Gastroesophageal sphincter (tissue), 4 donors: Measurements from ENCODE around the gene PRR5L. TPM values are rescaled to one million over a fixed set of nuclear protein-coding genes. Genes with fewer than 3 reads are reported as not detected.

Experiments used
- ATAC-seq: fragments of 150-250 bp; one replicate; pipeline ENCODE4 v1.9.1; 2016; ENCODE audit warnings: mild to moderate bottlenecking, moderate library complexity
- H3K27ac ChIP-seq, 4 donors: fragments of 200-600 bp; sonication (generic) in 3 of 4; 1 replicate in 3 of 4; 2 replicates in 1 of 4; pipeline ENCODE4 v1.5.1; 2016 to 2019
- H3K27me3 ChIP-seq: fragments of 200-600 bp; sonication (generic); one replicate; pipeline ENCODE4 v1.5.1; 2019
- H3K36me3 ChIP-seq, 2 donors: fragments of 200-600 bp; sonication (generic); one replicate each; pipeline ENCODE4 v1.5.1; 2019; ENCODE audit warnings: control low read depth in 1 of 2
- H3K4me1 ChIP-seq, 3 donors: fragments of 200-600 bp; sonication (generic); 1 replicate in 2 of 3; 2 replicates in 1 of 3; pipeline ENCODE4 v1.5.1; 2016 to 2019; ENCODE audit warnings: control low read depth in 2 of 3
- H3K4me3 ChIP-seq, 2 donors: fragments of 200-600 bp; sonication (generic); one replicate each; pipeline ENCODE4 v1.5.1; 2019; ENCODE audit warnings: mild to moderate bottlenecking in 1 of 2, moderate library complexity in 1 of 2
- H3K9me3 ChIP-seq, 3 donors: fragments of 200-600 bp; sonication (generic); one replicate each; pipeline ENCODE4 v1.5.1; 2017 to 2019; ENCODE audit warnings: control low read depth in 2 of 3
- CTCF ChIP-seq, 4 experiments: fragments of 200-600 bp in 2 of 4; fragments of 450-650 bp in 2 of 4; sonication (generic) in 1 of 4; IDR thresholded peaks; one replicate each; pipeline ENCODE4 v1.5.1; 2017 to 2019; ENCODE audit warnings: antibody characterized with exemption in 4 of 4, mild to moderate bottlenecking in 2 of 4, moderate library complexity in 2 of 4
- EP300 ChIP-seq: sonication (generic); formaldehyde crosslinking; IDR thresholded peaks from one replicate; pipeline ENCODE4 v1.6.1; 2017; ENCODE audit warnings: antibody characterized with exemption, mild to moderate bottlenecking
- POLR2A ChIP-seq, 2 donors: fragments of 450-650 bp; IDR thresholded peaks; one replicate each; pipeline ENCODE4 v1.6.1; 2017; ENCODE audit warnings: antibody characterized with exemption in 2 of 2, mild to moderate bottlenecking in 2 of 2, moderate library complexity in 1 of 2
- POLR2AphosphoS5 ChIP-seq: sonication (generic); formaldehyde crosslinking; IDR thresholded peaks from one replicate; pipeline ENCODE4 v1.6.1; 2017; ENCODE audit warnings: antibody characterized with exemption
- WGBS, 2 donors: methylation state at CpG; one replicate each; pipeline ENCODE4 v1.1.5; 2018; ENCODE audit warnings: low coverage in 1 of 2; 5-methylcytosine and 5-hydroxymethylcytosine counted together
- total RNA-seq, 4 donors: library from RNA; depleted of rRNA; stranded (reverse); fragments of >200 nt; gene quantifications; one replicate each; pipeline ENCODE4 v1.1.0, GENCODE V29; 2016

Gene PRR5L
- total RNA-seq, 4 donors from 2014 or later: 2.8 to 9.7 (median 7.5) TPM

DNA sequence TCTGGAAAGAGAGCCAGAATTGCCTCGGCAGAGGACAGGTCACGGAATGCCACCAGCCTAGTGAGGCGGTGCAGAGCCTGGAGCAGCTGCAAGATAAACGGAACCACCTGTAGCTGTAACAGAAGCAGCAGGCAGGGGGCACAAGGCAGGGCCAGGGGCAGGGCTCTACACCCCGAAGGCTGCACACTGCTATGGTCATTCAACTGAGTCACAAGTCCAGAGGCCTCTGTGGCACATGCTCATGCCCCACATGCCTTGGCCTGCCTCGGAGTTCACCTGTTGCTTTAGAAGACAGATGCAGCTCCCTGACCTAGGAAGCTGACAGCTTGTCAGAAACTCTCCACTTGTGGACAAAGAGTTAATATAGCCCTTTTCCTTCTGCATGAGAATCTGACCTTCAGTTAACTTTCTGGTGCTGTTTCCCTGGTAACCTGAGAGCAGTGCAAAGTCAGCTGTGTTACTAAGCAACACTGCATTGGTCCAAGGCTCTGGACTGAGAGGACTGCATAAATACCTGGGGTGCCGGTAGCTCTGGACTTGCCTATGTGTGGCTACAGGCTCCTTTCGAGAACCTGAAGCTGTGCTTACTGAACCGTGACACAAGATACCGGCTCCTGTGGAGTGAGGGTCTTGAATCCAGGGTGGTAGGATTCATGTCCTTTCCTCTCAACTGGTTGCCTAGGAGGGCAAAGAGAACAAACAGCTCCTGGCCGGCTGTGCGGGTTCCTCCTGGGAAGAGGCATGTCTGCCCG, 17.4 kb upstream of the PRR5L start:
- Histone ChIP-seq H3K27ac (no peak overlapping the region), H3K36me3 (peaks cover 0 to 68% of the 10 kb centered on the region in 2 donors), H3K27me3 (no peaks in the 10 kb centered on the region), H3K4me3 (no peak overlapping the region), H3K4me1 (no peaks in the 10 kb centered on the region), H3K9me3 (peaks cover 0 to 6% (median 0%) of the 10 kb centered on the region in 3 donors)
- 76 to 80% methylated on average over 3 to 5 of the region's 13 CpGs for WGBS, 2 donors
- ATAC-seq: no peak
- no peak for TF ChIP-seq POLR2AphosphoS5
- TF ChIP-seq CTCF (IDR thresholded peaks at IDR 0.05): no peak
- no peak for TF ChIP-seq POLR2A (IDR thresholded peaks at IDR 0.05)
- no peak for TF ChIP-seq EP300

GRCh38 chr11:36280531-36280930, 15.6 kb upstream of the PRR5L start:
- Histone ChIP-seq H3K36me3 (peaks cover 0 to 50% of the 10 kb centered on the region in 2 donors), H3K9me3 (peaks cover 0 to 6% (median 0%) of the 10 kb centered on the region in 3 donors), H3K27me3 (no peaks in the 10 kb centered on the region), H3K27ac (no peak overlapping the region), H3K4me1 (no peaks in the 10 kb centered on the region), H3K4me3 (no peak overlapping the region)
- WGBS, 2 donors: 58 to 60% methylated on average over 1 of the region's 1 CpG
- no peak for TF ChIP-seq CTCF (IDR thresholded peaks at IDR 0.05)
- TF ChIP-seq POLR2AphosphoS5: no peak
- no peak for TF ChIP-seq POLR2A (IDR thresholded peaks at IDR 0.05)
- no peak for TF ChIP-seq EP300
- ATAC-seq: no peak

DNA sequence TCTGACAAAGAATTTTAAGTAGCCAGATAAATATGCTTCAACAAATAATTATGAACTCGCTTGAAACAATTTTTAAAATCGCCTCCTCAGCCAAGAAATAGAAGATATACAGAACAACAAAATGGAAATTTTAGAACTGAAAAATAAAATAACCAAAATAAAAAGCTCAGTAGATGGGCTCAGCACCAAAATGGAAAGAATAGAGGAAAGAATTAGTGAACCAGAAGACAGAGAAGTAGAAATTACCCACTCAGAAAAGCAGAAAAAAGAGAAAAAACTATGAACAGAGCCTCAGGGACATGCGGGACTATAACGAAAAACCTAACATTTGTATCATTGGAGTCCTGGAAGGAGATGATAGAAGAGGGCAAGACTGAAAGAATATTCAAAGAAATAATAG, 14.2 kb upstream of the PRR5L start:
- TF ChIP-seq CTCF (IDR thresholded peaks at IDR 0.05) (no peak), POLR2A (IDR thresholded peaks at IDR 0.05) (no peak), POLR2AphosphoS5 (no peak), EP300 (no peak)
- H3K4me3 ChIP-seq: no peak overlapping the region
- H3K27ac ChIP-seq: no peak overlapping the region
- H3K4me1 ChIP-seq: no peaks in the 10 kb centered on the region
- no peaks in the 10 kb centered on the region for H3K27me3 ChIP-seq
- peaks cover 0 to 6% (median 0%) of the 10 kb centered on the region in 3 donors for H3K9me3 ChIP-seq
- peaks cover 0 to 36% of the 10 kb centered on the region in 2 donors for H3K36me3 ChIP-seq
- WGBS, 2 donors: 76 to 81% methylated on average over 2 to 4 of the region's 4 CpGs
- no peak for ATAC-seq

DNA sequence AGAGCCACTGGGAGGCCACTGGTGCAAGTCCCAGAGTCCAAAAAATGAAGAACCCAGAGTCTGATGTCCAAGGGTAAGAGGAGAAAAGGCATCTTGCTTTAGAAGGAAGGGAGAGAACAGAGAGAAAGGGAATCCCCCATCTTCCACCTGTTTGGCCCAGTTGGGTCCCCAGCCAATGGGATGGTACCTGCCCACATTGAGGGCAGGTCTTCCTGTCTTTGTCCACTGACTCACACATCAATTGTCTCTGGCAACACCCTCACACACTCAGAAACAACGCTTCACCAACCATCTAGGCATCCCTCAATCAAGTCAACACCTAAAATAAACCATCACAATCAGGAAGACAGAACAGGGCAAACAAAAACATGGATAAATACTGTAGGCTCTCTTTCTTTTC, 13.2 kb upstream of the PRR5L start:
- no peaks in the 10 kb centered on the region for H3K27me3 ChIP-seq
- no peak overlapping the region for H3K4me3 ChIP-seq
- whole genome bisulfite sequencing, 2 donors: 83% methylated on average over 1 of the region's 1 CpG; no CpG with 5 or more reads in 1 of the 2 donors
- TF ChIP-seq POLR2AphosphoS5 (no peak), POLR2A (IDR thresholded peaks at IDR 0.05) (no peak), CTCF (IDR thresholded peaks at IDR 0.05) (no peak), EP300 (no peak)
- no peak overlapping the region for H3K27ac ChIP-seq
- peaks cover 0 to 6% (median 0%) of the 10 kb centered on the region in 3 donors for H3K9me3 ChIP-seq
- ATAC-seq: no peak
- H3K36me3 ChIP-seq: peaks cover 0 to 27% of the 10 kb centered on the region in 2 donors
- H3K4me1 ChIP-seq: peaks cover 0 to 5% (median 2%) of the 10 kb centered on the region in 3 donors
